PFSK-1 (cell line): ENCODE data around the gene LVRN.

Experiments
- FOXP2 ChIP-seq: optimal IDR thresholded peaks from 2 replicates; pipeline ENCODE3; 2011; ENCODE audit warnings: borderline replicate concordance, control low read depth, inconsistent platforms; ENCODE audit not compliant: insufficient read depth; ENCODE audit errors: extremely low read length, extremely low read depth
- POLR2AphosphoS5 ChIP-seq: IDR thresholded peaks from 2 replicates; pipeline ENCODE4 v1.6.1; 2012; ENCODE audit warnings: low read depth, mild to moderate bottlenecking, control low read depth, low read length, moderate library complexity
- REST ChIP-seq, 2 experiments: IDR thresholded peaks; 2 replicates each; pipeline versions ENCODE4 v1.6.1 to v1.8.0; 2011 to 2012; ENCODE audit warnings: low read depth in 2 of 2, low read length in 2 of 2, control low read depth in 1 of 2, inconsistent platforms in 1 of 2, mild to moderate bottlenecking in 1 of 2, moderate library complexity in 1 of 2; ENCODE audit not compliant: insufficient read depth in 1 of 2
- SIN3A ChIP-seq: IDR thresholded peaks from 2 replicates; pipeline ENCODE4 v1.6.1; 2012; ENCODE audit warnings: mild to moderate bottlenecking, low read length, moderate library complexity, borderline replicate concordance; ENCODE audit not compliant: insufficient read depth
- TAF1 ChIP-seq: IDR thresholded peaks from 2 replicates; pipeline ENCODE4 v1.6.1; 2012; ENCODE audit warnings: low read length, control low read depth, borderline replicate concordance; ENCODE audit not compliant: insufficient read depth

Gene LVRN

DNA sequence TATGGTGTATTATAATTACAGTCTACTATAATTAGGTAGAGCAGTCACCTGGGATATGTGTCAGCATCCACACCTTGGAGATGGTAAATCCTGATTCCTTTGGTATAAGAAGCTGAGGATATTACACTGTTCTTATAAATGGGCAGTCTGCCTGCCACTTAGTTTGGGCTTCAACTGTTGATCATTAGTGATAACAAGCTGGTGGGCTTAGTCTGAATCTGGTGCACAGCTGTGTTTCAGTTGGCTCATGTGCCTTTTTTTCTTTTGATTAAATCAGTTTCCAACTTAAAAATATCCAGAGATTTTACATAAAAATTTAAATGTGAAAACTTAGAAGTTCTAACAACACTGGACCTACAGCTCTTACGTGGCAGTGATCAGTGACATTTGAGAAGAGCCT is 21.2 kb downstream of the LVRN start:
- TF ChIP-seq REST (IDR thresholded peaks at IDR 0.05; ENCODE audit: insufficient read depth in 1 of 2, low read depth in 2 of 2, low read length in 2 of 2) (no peak), TAF1 (no peak), POLR2AphosphoS5 (no peak), FOXP2 (no peak), SIN3A (no peak)

- TF ChIP-seq TAF1 (no peak), REST (IDR thresholded peaks at IDR 0.05; ENCODE audit: insufficient read depth in 1 of 2, low read depth in 2 of 2, low read length in 2 of 2) (no peak), FOXP2 (no peak), POLR2AphosphoS5 (no peak), SIN3A (no peak)
Observed at GRCh38 chr5:115985802-115986757, 23.8 kb downstream of the LVRN start.

DNA sequence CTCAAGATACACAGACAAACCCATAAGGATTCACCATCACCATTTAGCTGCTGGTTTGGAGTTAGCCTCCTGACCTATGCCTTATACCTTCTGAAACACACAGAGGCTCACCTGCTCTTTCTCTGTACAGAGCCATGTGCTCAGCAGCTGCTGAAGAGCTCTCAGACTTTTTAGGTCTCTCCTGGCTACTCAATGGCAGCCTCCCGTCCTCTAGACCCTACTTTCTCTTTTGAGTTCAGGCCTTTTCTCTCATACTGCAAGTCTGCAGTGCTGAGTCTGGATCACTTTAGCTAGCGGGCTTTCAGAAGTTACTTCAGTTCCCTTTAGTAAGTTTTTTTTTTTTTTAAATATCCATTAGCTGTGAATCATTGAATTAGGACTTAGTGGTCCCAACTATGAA is 25.7 kb downstream of the LVRN start:
- TF ChIP-seq TAF1 (no peak), SIN3A (no peak), REST (IDR thresholded peaks at IDR 0.05; ENCODE audit: insufficient read depth in 1 of 2, low read depth in 2 of 2, low read length in 2 of 2) (no peak), POLR2AphosphoS5 (no peak), FOXP2 (no peak)

GRCh38 chr5:115992848-115993350 is 30.6 kb downstream of the LVRN start:
- no peak for TF ChIP-seq REST (IDR thresholded peaks at IDR 0.05; ENCODE audit: insufficient read depth in 1 of 2, low read depth in 2 of 2, low read length in 2 of 2)
- no peak for TF ChIP-seq TAF1
- no peak for TF ChIP-seq POLR2AphosphoS5
- TF ChIP-seq FOXP2: no peak
- no peak for TF ChIP-seq SIN3A
